ENCODE measurements around the gene RAD51AP2.
"Not testable (repeated sequence)": the region's sequence is repeated elsewhere in the genome, so short reads cannot be mapped to it uniquely, and the experiment has no call there.

Gene RAD51AP2

GRCh38 chr2:17518212-17519154, at the start of gene RAD51AP2:
Gene RAD51AP2 (minus strand): TSS chr2:17518440. CDS start chr2:17518415, 25 bp downstream.
- no peak for DNase-seq

- not testable (repeated sequence) for DNase-seq
Measured at GRCh38 chr2:17565726-17566125, 47.5 kb upstream of the RAD51AP2 start.

GRCh38 chr2:17558878-17559277, 40.6 kb upstream of the RAD51AP2 start:
- no peak for DNase-seq

GRCh38 chr2:17558053-17558452, 39.8 kb upstream of the RAD51AP2 start:
- no peak for DNase-seq

GRCh38 chr2:17557596-17557995, 39.4 kb upstream of the RAD51AP2 start:
- DNase-seq = no peak

- no peak for DNase-seq
Measured at GRCh38 chr2:17555150-17555549, 36.9 kb upstream of the RAD51AP2 start.

GRCh38 chr2:17550907-17551306, 32.7 kb upstream of the RAD51AP2 start:
- no peak for DNase-seq

- DNase-seq = no peak
Measured at GRCh38 chr2:17547737-17548136, 29.5 kb upstream of the RAD51AP2 start.

- no peak for DNase-seq
Measured at GRCh38 chr2:17547237-17547636, 29.0 kb upstream of the RAD51AP2 start.

GRCh38 chr2:17545680-17546613, 27.7 kb upstream of the RAD51AP2 start:
- no peak for DNase-seq

GRCh38 chr2:17544256-17544655, 26.0 kb upstream of the RAD51AP2 start:
- no peak for DNase-seq

- DNase-seq = no peak
Measured at GRCh38 chr2:17543848-17544247, 25.6 kb upstream of the RAD51AP2 start.

- no peak for DNase-seq
Measured at GRCh38 chr2:17543131-17543660, 25.0 kb upstream of the RAD51AP2 start.

- no peak for DNase-seq
Measured at GRCh38 chr2:17542471-17542870, 24.2 kb upstream of the RAD51AP2 start.

- no peak for DNase-seq
Measured at GRCh38 chr2:17541531-17541950, 23.3 kb upstream of the RAD51AP2 start.

- DNase-seq = no peak
Measured at GRCh38 chr2:17540813-17541530, 22.7 kb upstream of the RAD51AP2 start.

- DNase-seq = no peak
Measured at GRCh38 chr2:17540093-17540812, 22.0 kb upstream of the RAD51AP2 start, which contains the start of gene VSNL1. Gene VSNL1 (plus strand): TSS chr2:17540696. CDS start chr2:17592075, 51,379 bp downstream.

GRCh38 chr2:17539611-17540092, 21.4 kb upstream of the RAD51AP2 start:
- DNase-seq = no peak

- DNase-seq = no peak
Measured at GRCh38 chr2:17538844-17539554, 20.8 kb upstream of the RAD51AP2 start.

GRCh38 chr2:17538022-17538843, 20.0 kb upstream of the RAD51AP2 start:
- DNase-seq = no peak
